Body of pancreas (tissue), 4 donors: ENCODE data around the gene BCO2. TPM values are rescaled to one million over a fixed set of nuclear protein-coding genes. Genes with fewer than 3 reads are reported as not detected.

ENCODE experiments used
- ATAC-seq: fragments of 150-250 bp; one replicate; pipeline ENCODE4 v1.9.1; 2016
- DNase-seq, 4 donors: peaks; one replicate each; pipeline ENCODE4 v3.0.0-alpha.2; 2019
- H3K27ac ChIP-seq, 4 donors: fragments of 200-600 bp; sonication (generic); 1 replicate in 3 of 4; 2 replicates in 1 of 4; pipeline versions ENCODE4 v1.5.1 to v1.6.1; 2016 to 2019; ENCODE audit warnings: mild to moderate bottlenecking in 1 of 4, mixed read lengths in 1 of 4, moderate library complexity in 1 of 4
- H3K27me3 ChIP-seq, 2 donors: fragments of 200-600 bp; sonication (generic); one replicate each; pipeline ENCODE4 v1.6.0; 2016; ENCODE audit warnings: mild to moderate bottlenecking in 1 of 2
- H3K36me3 ChIP-seq, 2 donors: fragments of 200-600 bp; sonication (generic); replicated peaks in 1 of 2; 2 replicates each; pipeline ENCODE4 v1.5.1; 2016; ENCODE audit warnings: low read depth in 2 of 2; ENCODE audit not compliant: insufficient read depth in 1 of 2
- H3K4me1 ChIP-seq: fragments of 200-600 bp; sonication (generic); one replicate; pipeline ENCODE4 v1.6.0; 2016
- H3K4me3 ChIP-seq, 2 donors: fragments of 200-600 bp; sonication (generic); 1 replicate in 1 of 2; 2 replicates in 1 of 2; pipeline ENCODE4 v1.5.1; 2016 to 2019
- H3K9me3 ChIP-seq, 3 donors: fragments of 200-600 bp; sonication (generic); 1 replicate in 2 of 3; 2 replicates in 1 of 3; pipeline ENCODE4 v1.5.1; 2016
- CTCF ChIP-seq, 7 experiments: fragments of 450-650 bp in 4 of 7; fragments of 200-600 bp in 3 of 7; sonication (generic) in 3 of 7; IDR thresholded peaks; one replicate each; pipeline ENCODE4 v1.5.1; 2016 to 2019; ENCODE audit warnings: antibody characterized with exemption in 7 of 7
- POLR2A ChIP-seq, 3 donors: fragments of 450-650 bp; IDR thresholded peaks; one replicate each; pipeline ENCODE4 v1.6.1; 2016; ENCODE audit warnings: antibody characterized with exemption in 3 of 3, mild to moderate bottlenecking in 2 of 3
- WGBS, 2 donors: methylation state at CpG; one replicate each; pipeline ENCODE4 v1.1.5; 2017; 5-methylcytosine and 5-hydroxymethylcytosine counted together
- intact Hi-C: fragments of 100-400 bp; cut with DNase I; formaldehyde crosslinking; loops from one replicate; pipeline ENCODE4 v1.15.1; 2023
- total RNA-seq, 2 donors: library from RNA; depleted of rRNA; stranded (reverse); fragments of >200 nt; gene quantifications; one replicate each; pipeline ENCODE4 v1.1.0, GENCODE V29; 2016

BCO2 gene
- total RNA-seq, 2 donors from 2014 or later, result 3.6 to 4.2 TPM

GRCh38 chr11:112167145-112167544, 8.2 kb upstream of the BCO2 start, which contains the start of gene TEX12:
TEX12 (plus strand) TSS chr11:112167372; CDS start chr11:112169269, 1,897 bp downstream.
- intact Hi-C loops, result no loop called here
- DNase-seq, result no peak
- Histone ChIP-seq H3K27ac (no peak within 1 kb of the TSS), H3K9me3 (no peaks in the 10 kb centered on the region), H3K4me1 (no peaks in the 10 kb centered on the region), H3K4me3 (no peak within 1 kb of the TSS), H3K27me3 (no peaks in the 10 kb centered on the region), H3K36me3 (no peaks in the 10 kb centered on the region)
- no peak for ATAC-seq
- WGBS, 2 donors, result 75 to 79% methylated on average over 25 of the region's 25 CpGs
- TF ChIP-seq POLR2A (IDR thresholded peaks at IDR 0.05), result no peak
- no peak for TF ChIP-seq CTCF (IDR thresholded peaks at IDR 0.05)

GRCh38 chr11:112172362-112172994, 2.8 kb upstream of the BCO2 start:
- no peak for DNase-seq
- no peak overlapping the region for H3K27ac ChIP-seq
- intact Hi-C loops, result no loop called here

GRCh38 chr11:112173152-112173551, 2.2 kb upstream of the BCO2 start:
- Histone ChIP-seq H3K27me3 (no peaks in the 10 kb centered on the region), H3K27ac (no peak overlapping the region), H3K9me3 (no peaks in the 10 kb centered on the region), H3K4me3 (no peak overlapping the region), H3K4me1 (peaks cover 8% of the 10 kb centered on the region), H3K36me3 (no peaks in the 10 kb centered on the region)
- intact Hi-C loops, result no loop called here
- no peak for ATAC-seq
- TF ChIP-seq POLR2A (IDR thresholded peaks at IDR 0.05), result no peak
- no peak for TF ChIP-seq CTCF (IDR thresholded peaks at IDR 0.05)
- no peak for DNase-seq
- WGBS, 2 donors, result 59 to 66% methylated on average over 3 of the region's 3 CpGs

More at GRCh38 chr11:112172362-112172994, 2.8 kb upstream of the BCO2 start:
- no peak for TF ChIP-seq POLR2A (IDR thresholded peaks at IDR 0.05)
- TF ChIP-seq CTCF (IDR thresholded peaks at IDR 0.05), result no peak
- no peaks in the 10 kb centered on the region for H3K36me3 ChIP-seq
- H3K4me3 ChIP-seq, result no peak overlapping the region
- H3K4me1 ChIP-seq, result peaks cover 8% of the 10 kb centered on the region
- 59 to 64% methylated on average over 2 of the region's 2 CpGs for WGBS, 2 donors
- no peaks in the 10 kb centered on the region for H3K27me3 ChIP-seq
- no peak for ATAC-seq
- H3K9me3 ChIP-seq, result no peaks in the 10 kb centered on the region

GRCh38 chr11:112175599-112175952, 264 bp downstream of the BCO2 start:
- intact Hi-C loops, result no loop called here
- no peak for DNase-seq
- no peak for TF ChIP-seq CTCF (IDR thresholded peaks at IDR 0.05)
- no peak for TF ChIP-seq POLR2A (IDR thresholded peaks at IDR 0.05)
- no peak overlapping the region for H3K4me3 ChIP-seq
- ATAC-seq, result peak; percentile 19
- H3K9me3 ChIP-seq, result no peaks in the 10 kb centered on the region
- H3K27me3 ChIP-seq, result no peaks in the 10 kb centered on the region
- 9 to 16% methylated on average over 4 of the region's 4 CpGs for WGBS, 2 donors
- peaks cover 8% of the 10 kb centered on the region for H3K4me1 ChIP-seq
- peak overlapping the region in 3 of 4 donors; percentile 33 to 62 (median 43) for H3K27ac ChIP-seq
- H3K36me3 ChIP-seq, result no peaks in the 10 kb centered on the region

- Histone ChIP-seq H3K36me3 (no peaks in the 10 kb centered on the region), H3K9me3 (no peaks in the 10 kb centered on the region), H3K27me3 (no peaks in the 10 kb centered on the region), H3K4me1 (peaks cover 8% of the 10 kb centered on the region), H3K27ac (no peak overlapping the region), H3K4me3 (no peak overlapping the region)
- ATAC-seq (no peak), DNase-seq (no peak)
- 24 to 38% methylated on average over 1 of the region's 1 CpG for WGBS, 2 donors
- intact Hi-C loops, result no loop called here
- no peak for TF ChIP-seq POLR2A (IDR thresholded peaks at IDR 0.05)
These were observed 765 bp downstream of the BCO2 start for GRCh38 chr11:112176077-112176476.
